Thyroid gland (tissue), 4 donors: ENCODE data around the gene LSM8. TPM values are rescaled to one million over a fixed set of nuclear protein-coding genes. Genes with fewer than 3 reads are reported as not detected.

Source experiments
- DNase-seq, 2 donors: peaks; one replicate each; pipeline ENCODE4 v3.0.0-alpha.2; 2019
- H3K27ac ChIP-seq, 3 donors: fragments of 200-600 bp; sonication (generic); 1 replicate in 2 of 3; 2 replicates in 1 of 3; pipeline ENCODE4 v1.5.1; 2016 to 2019; ENCODE audit warnings: mild to moderate bottlenecking in 1 of 3, moderate library complexity in 1 of 3
- H3K27me3 ChIP-seq: fragments of 200-600 bp; sonication (generic); one replicate; pipeline ENCODE4 v1.5.1; 2019
- H3K36me3 ChIP-seq, 2 donors: fragments of 200-600 bp; sonication (generic); one replicate each; pipeline ENCODE4 v1.5.1; 2016 to 2019
- H3K4me1 ChIP-seq, 2 donors: fragments of 200-600 bp; sonication (generic); one replicate each; pipeline ENCODE4 v1.5.1; 2017 to 2019
- H3K4me3 ChIP-seq, 3 donors: fragments of 200-600 bp; sonication (generic); replicated peaks in 1 of 3; 1 replicate in 2 of 3; 2 replicates in 1 of 3; pipeline ENCODE4 v1.5.1; 2016; ENCODE audit warnings: mild to moderate bottlenecking in 1 of 3
- H3K9me3 ChIP-seq: fragments of 200-600 bp; sonication (generic); one replicate; pipeline ENCODE4 v1.5.1; 2017
- CTCF ChIP-seq, 6 experiments: fragments of 200-600 bp in 3 of 6; fragments of 450-650 bp in 3 of 6; sonication (generic) in 3 of 6; IDR thresholded peaks; one replicate each; pipeline ENCODE4 v1.5.1; 2016 to 2019; ENCODE audit warnings: antibody characterized with exemption in 6 of 6, mild to moderate bottlenecking in 2 of 6, inconsistent platforms in 1 of 6, moderate library complexity in 1 of 6
- POLR2A ChIP-seq, 2 donors: fragments of 450-650 bp; IDR thresholded peaks; one replicate each; pipeline ENCODE4 v1.6.1; 2017; ENCODE audit warnings: antibody characterized with exemption in 2 of 2, mild to moderate bottlenecking in 2 of 2, moderate library complexity in 1 of 2
- WGBS, 2 donors: methylation state at CpG; one replicate each; pipeline ENCODE4 v1.1.5; 2017; 5-methylcytosine and 5-hydroxymethylcytosine counted together
- intact Hi-C: fragments of 100-400 bp; cut with DNase I; formaldehyde crosslinking; loops from one replicate; pipeline ENCODE4 v1.15.1; 2023
- total RNA-seq, 4 donors: library from RNA; depleted of rRNA; stranded (reverse); fragments of >200 nt; gene quantifications; one replicate each; pipeline ENCODE4 v1.2.3, GENCODE V29; 2016

Gene LSM8
- total RNA-seq, 4 donors from 2014 or later, result 28.2 to 42.9 (median 37.3) TPM

- no peak for TF ChIP-seq POLR2A (IDR thresholded peaks at IDR 0.05)
- no peak for TF ChIP-seq CTCF (IDR thresholded peaks at IDR 0.05)
- Histone ChIP-seq H3K9me3 (no peaks in the 10 kb centered on the region), H3K27me3 (no peaks in the 10 kb centered on the region), H3K4me1 (no peaks in the 10 kb centered on the region), H3K27ac (no peak overlapping the region), H3K4me3 (no peak overlapping the region), H3K36me3 (no peaks in the 10 kb centered on the region)
- intact Hi-C loops, result no loop called here
- DNase-seq, result no peak
Measured at GRCh38 chr7:118158766-118159165, 25.2 kb upstream of the LSM8 start.

GRCh38 chr7:118169146-118169545 lies 14.8 kb upstream of the LSM8 start:
- DNase-seq, result no peak
- TF ChIP-seq POLR2A (IDR thresholded peaks at IDR 0.05), result no peak
- intact Hi-C loops, result no loop called here
- no peaks in the 10 kb centered on the region for H3K4me1 ChIP-seq
- no peak overlapping the region for H3K27ac ChIP-seq
- H3K27me3 ChIP-seq, result no peaks in the 10 kb centered on the region
- H3K9me3 ChIP-seq, result no peaks in the 10 kb centered on the region
- WGBS, 2 donors, result 73 to 79% methylated on average over 4 of the region's 4 CpGs
- no peaks in the 10 kb centered on the region for H3K36me3 ChIP-seq
- H3K4me3 ChIP-seq, result no peak overlapping the region

GRCh38 chr7:118175740-118176139 lies 8.2 kb upstream of the LSM8 start:
- H3K9me3 ChIP-seq, result no peaks in the 10 kb centered on the region
- no peaks in the 10 kb centered on the region for H3K4me1 ChIP-seq
- WGBS, 2 donors, result 52 to 82% methylated on average over 2 of the region's 2 CpGs
- H3K4me3 ChIP-seq, result no peak overlapping the region
- no peak for DNase-seq
- TF ChIP-seq POLR2A (IDR thresholded peaks at IDR 0.05), result no peak
- no peak for TF ChIP-seq CTCF (IDR thresholded peaks at IDR 0.05)
- H3K27ac ChIP-seq, result no peak overlapping the region
- H3K27me3 ChIP-seq, result no peaks in the 10 kb centered on the region
- H3K36me3 ChIP-seq, result no peaks in the 10 kb centered on the region
- intact Hi-C loops, result no loop called here

GRCh38 chr7:118179191-118179590 lies 4.8 kb upstream of the LSM8 start:
- TF ChIP-seq CTCF (IDR thresholded peaks at IDR 0.05) (no peak), POLR2A (IDR thresholded peaks at IDR 0.05) (no peak)
- Histone ChIP-seq H3K4me1 (no peaks in the 10 kb centered on the region), H3K27ac (no peak overlapping the region), H3K4me3 (no peak overlapping the region), H3K36me3 (no peaks in the 10 kb centered on the region), H3K9me3 (no peaks in the 10 kb centered on the region), H3K27me3 (no peaks in the 10 kb centered on the region)
- intact Hi-C loops, result no loop called here
- 36 to 41% methylated on average over 2 of the region's 2 CpGs for WGBS, 2 donors
- peak; percentile 60 to 64 for DNase-seq

GRCh38 chr7:118182593-118183427 lies 1.2 kb upstream of the LSM8 start:
- no peak for DNase-seq
- H3K27ac ChIP-seq, result peak overlapping the region in 1 of 3 donors; percentile 82
- 67 to 71% methylated on average over 13 of the region's 13 CpGs for WGBS, 2 donors
- intact Hi-C loops, result no loop called here
- H3K9me3 ChIP-seq, result no peaks in the 10 kb centered on the region
- peak overlapping the region in 2 of 3 donors; percentile 61 to 79 for H3K4me3 ChIP-seq
- no peak for TF ChIP-seq CTCF (IDR thresholded peaks at IDR 0.05)
- no peak for TF ChIP-seq POLR2A (IDR thresholded peaks at IDR 0.05)
- no peaks in the 10 kb centered on the region for H3K27me3 ChIP-seq
- peaks cover 0 to under 1% of the 10 kb centered on the region in 2 donors for H3K36me3 ChIP-seq
- H3K4me1 ChIP-seq, result peaks cover 6 to 11% of the 10 kb centered on the region in 2 donors
